NOMO-1 (cell line): ENCODE data around the gene GAPDH.
"Not testable (repeated sequence)": the region's sequence is repeated elsewhere in the genome, so short reads cannot be mapped to it uniquely, and the experiment has no call there.

Experiments
- DNase-seq, 2 experiments: peaks; one replicate each; lab custom pipeline; 2025; ENCODE audit not compliant: unreplicated experiment in 2 of 2; lab: John Stamatoyannopoulos, UW

GAPDH gene

GRCh38 chr12:6558014-6558760 lies 23.9 kb downstream of the GAPDH start:
- peak; percentile 54 to 67 for DNase-seq

- no peak for DNase-seq
Observed at GRCh38 chr12:6559500-6559899, 25.2 kb downstream of the GAPDH start.

GRCh38 chr12:6560501-6561205 lies 26.3 kb downstream of the GAPDH start:
- DNase-seq: no peak

- DNase-seq: no peak
Observed at GRCh38 chr12:6562881-6563280, 28.6 kb downstream of the GAPDH start.

- peak in 1 of 2 experiments; percentile 30 for DNase-seq
Observed at GRCh38 chr12:6563448-6564050, 29.2 kb downstream of the GAPDH start.

GRCh38 chr12:6567112-6567670 lies 32.9 kb downstream of the GAPDH start:
- DNase-seq: peak; percentile 44 to 56

GRCh38 chr12:6569312-6569711 lies 35.0 kb downstream of the GAPDH start:
- no peak for DNase-seq

- no peak for DNase-seq
Observed at GRCh38 chr12:6569786-6570185, 35.5 kb downstream of the GAPDH start.

GRCh38 chr12:6570264-6570887 lies 36.1 kb downstream of the GAPDH start:
- peak; percentile 16 to 17 for DNase-seq

GRCh38 chr12:6573001-6573400 lies 38.7 kb downstream of the GAPDH start:
- no peak for DNase-seq

GRCh38 chr12:6574576-6575295 lies 40.4 kb downstream of the GAPDH start:
- no peak for DNase-seq

GRCh38 chr12:6575648-6576047 lies 41.3 kb downstream of the GAPDH start:
- DNase-seq: no peak

- no peak for DNase-seq
Observed at GRCh38 chr12:6582196-6582595, 47.9 kb downstream of the GAPDH start.

- no peak for DNase-seq
Observed at GRCh38 chr12:6582959-6583358, 48.6 kb downstream of the GAPDH start.

GRCh38 chr12:6584293-6584692 lies 50.0 kb downstream of the GAPDH start:
- DNase-seq: no peak

GRCh38 chr12:6586569-6586968 lies 52.3 kb downstream of the GAPDH start:
- not testable (repeated sequence) for DNase-seq
